HepG2 (cell line): Measurements from ENCODE around the gene REM2. TPM values are rescaled to one million over a fixed set of nuclear protein-coding genes. Genes with fewer than 3 reads are reported as not detected.

Experiments
- CHD4 ChIP-seq: fragments of 200-600 bp; sonication (generic); IDR thresholded peaks from 2 replicates; pipeline ENCODE4 v1.7.0; 2017; ENCODE audit warnings: mild to moderate bottlenecking, low read length, borderline replicate concordance
- ETV5 ChIP-seq: IDR thresholded peaks from 2 replicates; pipeline ENCODE4 v1.6.1; 2018; ENCODE audit warnings: missing biosample characterization, missing genetic modification reagents, inconsistent platforms, borderline replicate concordance
- HDAC6 ChIP-seq: fragments of 200-600 bp; sonication (generic); IDR thresholded peaks from 2 replicates; pipeline ENCODE4 v1.7.0; 2017; ENCODE audit warnings: mild to moderate bottlenecking, antibody characterized with exemption, low read length, low read depth
- MAZ ChIP-seq, 2 experiments: sonication (generic) in 1 of 2; formaldehyde crosslinking in 1 of 2; IDR thresholded peaks; 2 replicates each; pipeline versions ENCODE4 v1.5.0 to v1.6.1; 2012 to 2020; ENCODE audit warnings: low read depth in 2 of 2, mild to moderate bottlenecking in 2 of 2, borderline replicate concordance in 1 of 2, improper control_type of control experiment in 1 of 2, low read length in 1 of 2, missing genetic modification reagents in 1 of 2, moderate library complexity in 1 of 2
- NR0B2 ChIP-seq: sonication (generic); formaldehyde crosslinking; IDR thresholded peaks from 2 replicates; pipeline ENCODE4 v1.4.0; 2020; ENCODE audit warnings: mild to moderate bottlenecking, missing genetic modification reagents
- SNAPC4 ChIP-seq: sonication (generic); formaldehyde crosslinking; IDR thresholded peaks from 2 replicates; pipeline ENCODE4 v1.4.0; 2020; ENCODE audit warnings: mild to moderate bottlenecking, missing genetic modification reagents
- SOX5 ChIP-seq: IDR thresholded peaks from 2 replicates; pipeline ENCODE4 v1.6.1; 2016; ENCODE audit warnings: borderline replicate concordance
- ZBTB7B ChIP-seq: sonication (generic); formaldehyde crosslinking; IDR thresholded peaks from 2 replicates; pipeline ENCODE4 v1.4.0; 2020; ENCODE audit warnings: missing genetic modification reagents
- ZFP37 ChIP-seq: sonication (generic); formaldehyde crosslinking; IDR thresholded peaks from 2 replicates; pipeline ENCODE4 v1.4.0; 2020; ENCODE audit warnings: missing genetic modification reagents, borderline replicate concordance
- ZNF274 ChIP-seq: sonication (generic); formaldehyde crosslinking; IDR thresholded peaks from 2 replicates; pipeline ENCODE4 v1.5.1; 2020; ENCODE audit warnings: mild to moderate bottlenecking, missing genetic modification reagents
- ZNF335 ChIP-seq: sonication (generic); formaldehyde crosslinking; IDR thresholded peaks from 2 replicates; pipeline ENCODE4 v1.4.0; 2020; ENCODE audit warnings: missing genetic modification reagents
- ZNF337 ChIP-seq: sonication (generic); formaldehyde crosslinking; IDR thresholded peaks from 2 replicates; pipeline ENCODE4 v1.5.1; 2020; ENCODE audit warnings: missing genetic modification reagents, low read depth, mild to moderate bottlenecking, borderline replicate concordance
- ZNF432 ChIP-seq: sonication (generic); formaldehyde crosslinking; IDR thresholded peaks from 2 replicates; pipeline ENCODE4 v1.5.0; 2020; ENCODE audit warnings: missing genetic modification reagents, mild to moderate bottlenecking, borderline replicate concordance
- ZNF597 ChIP-seq: sonication (generic); formaldehyde crosslinking; IDR thresholded peaks from 2 replicates; pipeline ENCODE4 v1.5.0; 2020; ENCODE audit warnings: missing genetic modification reagents
- ZNF713 ChIP-seq: sonication (generic); formaldehyde crosslinking; IDR thresholded peaks from 2 replicates; pipeline ENCODE4 v1.4.0; 2020; ENCODE audit warnings: mild to moderate bottlenecking, missing genetic modification reagents
- polyA plus RNA-seq, 8 experiments: library from polyadenylated mRNA; depleted of rRNA in 3 of 8; stranded (reverse) in 7 of 8; unstranded in 1 of 8; fragments of >200 nt; fragmentation: Illumina TruSeq in 4 of 8; extraction: Trizol in 4 of 8; gene quantifications; 2 replicates each; pipeline versions ENCODE4 v1.2.1 to v1.2.3, GENCODE V29; 2011 to 2016; ENCODE audit warnings: low read depth in 4 of 8, missing spikeins in 1 of 8, mixed read lengths in 1 of 8; ENCODE audit not compliant: insufficient read depth in 1 of 8
- total RNA-seq, 5 experiments: library from RNA; depleted of rRNA; stranded (reverse); fragments of >200 nt; fragmentation: Illumina TruSeq; extraction: Trizol; gene quantifications; 2 replicates each; pipeline ENCODE4 v1.2.3, GENCODE V29; 2016; ENCODE audit warnings: low read depth in 1 of 5
- TF ChIP-seq, protein P1 (sequence below): sonication (generic); formaldehyde crosslinking; IDR thresholded peaks from 2 replicates; pipeline ENCODE4 v1.8.0; 2022; ENCODE audit warnings: mild to moderate bottlenecking, missing genetic modification reagents
- TF ChIP-seq, protein P2 (sequence below): sonication (generic); formaldehyde crosslinking; IDR thresholded peaks from 2 replicates; pipeline ENCODE4 v1.9.0; 2021; ENCODE audit warnings: missing genetic modification reagents, borderline replicate concordance

REM2 gene
- total and polyA plus RNA-seq, 2 of the 13 experiments (the other 11 are each of a cell fraction or from before 2014, with no cell fraction given): 0.20 TPM; not detected in 1

- TF ChIP-seq SNAPC4 (CRISPR knock-in tag) (peak; percentile 98), ZNF274 (CRISPR knock-in tag) (peak; percentile 98), ZBTB7B (peak; percentile 86), ZNF337 (peak; percentile 90; the same call in 1 of the 2 replicates), ZNF713 (0 out of 2 replicates have a peak, but pooled peaks have one; percentile 72), ZNF335 (CRISPR knock-in tag) (peak; percentile 94), MAZ (IDR thresholded peaks at IDR 0.05; ENCODE audit: borderline replicate concordance, low read depth, low read length) (peak; percentile 88), MAZ (CRISPR knock-in tag; IDR thresholded peaks at IDR 0.05; ENCODE audit: low read depth) (peak; percentile 93), ZFP37 (CRISPR knock-in tag) (no peak; the same call in 1 of the 2 replicates), CHD4 (peak; percentile 86; the same call in 1 of the 2 replicates), ETV5 (CRISPR knock-in tag) (peak; percentile 95), ZNF597 (peak; percentile 91; the same call in 1 of the 2 replicates), ZNF432 (CRISPR knock-in tag) (no peak), SOX5 (peak; percentile 26), HDAC6 (no peak), NR0B2 (peak; percentile 94)
- TF ChIP-seq, protein P1, sequence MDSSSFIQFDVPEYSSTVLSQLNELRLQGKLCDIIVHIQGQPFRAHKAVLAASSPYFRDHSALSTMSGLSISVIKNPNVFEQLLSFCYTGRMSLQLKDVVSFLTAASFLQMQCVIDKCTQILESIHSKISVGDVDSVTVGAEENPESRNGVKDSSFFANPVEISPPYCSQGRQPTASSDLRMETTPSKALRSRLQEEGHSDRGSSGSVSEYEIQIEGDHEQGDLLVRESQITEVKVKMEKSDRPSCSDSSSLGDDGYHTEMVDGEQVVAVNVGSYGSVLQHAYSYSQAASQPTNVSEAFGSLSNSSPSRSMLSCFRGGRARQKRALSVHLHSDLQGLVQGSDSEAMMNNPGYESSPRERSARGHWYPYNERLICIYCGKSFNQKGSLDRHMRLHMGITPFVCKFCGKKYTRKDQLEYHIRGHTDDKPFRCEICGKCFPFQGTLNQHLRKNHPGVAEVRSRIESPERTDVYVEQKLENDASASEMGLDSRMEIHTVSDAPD: 0 out of 2 replicates have a peak, but pooled peaks have one; percentile 6
- TF ChIP-seq, protein P2, sequence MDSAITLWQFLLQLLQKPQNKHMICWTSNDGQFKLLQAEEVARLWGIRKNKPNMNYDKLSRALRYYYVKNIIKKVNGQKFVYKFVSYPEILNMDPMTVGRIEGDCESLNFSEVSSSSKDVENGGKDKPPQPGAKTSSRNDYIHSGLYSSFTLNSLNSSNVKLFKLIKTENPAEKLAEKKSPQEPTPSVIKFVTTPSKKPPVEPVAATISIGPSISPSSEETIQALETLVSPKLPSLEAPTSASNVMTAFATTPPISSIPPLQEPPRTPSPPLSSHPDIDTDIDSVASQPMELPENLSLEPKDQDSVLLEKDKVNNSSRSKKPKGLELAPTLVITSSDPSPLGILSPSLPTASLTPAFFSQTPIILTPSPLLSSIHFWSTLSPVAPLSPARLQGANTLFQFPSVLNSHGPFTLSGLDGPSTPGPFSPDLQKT (CRISPR knock-in tag): peak; percentile 70; the same call in 1 of the 2 replicates
Observed at GRCh38 chr14:22871224-22872032, 11.6 kb upstream of the REM2 start, which contains the start of gene LRP10 (continued).
